Hematopoietic multipotent progenitor cell treated with erythropoietin and hydrocortisone succinate and interleukin-3 and kit ligand, for 4 days (in vitro differentiated cells): Measurements from ENCODE around the gene EDC3.
"Not testable (repeated sequence)": the region's sequence is repeated elsewhere in the genome, so short reads cannot be mapped to it uniquely, and the experiment has no call there.

ENCODE experiments used
- DNase-seq: peaks from one replicate; pipeline ENCODE4 v3.0.0-alpha.2; 2015

Gene EDC3

DNA sequence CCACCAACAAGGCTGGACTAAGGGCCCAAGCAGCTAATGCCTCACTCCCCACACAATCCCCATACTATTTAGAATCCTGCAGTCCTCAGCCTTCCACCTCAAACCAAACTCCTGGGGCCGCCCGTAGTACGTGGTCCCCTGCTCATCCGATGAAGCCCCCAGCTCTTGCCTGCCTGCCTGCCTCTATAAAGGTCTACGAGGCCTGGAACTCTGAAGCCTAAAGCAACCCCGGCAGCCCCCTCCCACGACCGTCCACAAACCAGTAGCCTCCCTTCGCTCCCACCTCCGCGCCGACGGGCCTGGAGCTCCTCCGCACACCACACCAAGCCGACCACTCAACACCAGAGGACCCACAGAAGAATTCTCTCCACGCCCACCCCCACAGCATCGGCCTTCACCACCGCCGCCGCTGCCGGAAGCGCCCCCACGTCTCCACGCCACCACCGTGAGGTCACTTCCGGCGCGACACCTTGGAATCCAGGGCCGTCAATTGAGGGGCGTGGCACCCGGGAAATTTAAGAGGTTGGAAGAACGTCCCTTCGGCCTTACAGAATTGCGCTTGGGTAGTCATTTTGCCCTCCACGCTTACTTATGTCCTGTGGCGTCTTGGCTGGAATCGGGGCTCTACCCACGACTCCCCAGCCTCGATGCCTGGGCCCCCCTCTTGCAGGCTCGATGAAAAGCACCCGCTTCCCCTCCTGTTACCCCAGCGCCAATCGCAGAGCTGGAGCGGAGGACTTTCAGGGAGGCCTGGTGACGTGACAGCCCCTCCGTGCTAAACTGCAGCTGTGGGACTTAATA is at the start of gene EDC3:
Gene EDC3, minus strand, starts transcription at position 428 of the 801 bp plus-strand sequence. CDS start 20,900 bp downstream, outside the sequence.
- peak; percentile 96 for DNase-seq

GRCh38 chr15:74742422-74742821 is 46.6 kb upstream of the EDC3 start:
- no peak for DNase-seq

GRCh38 chr15:74738239-74738638 is 42.4 kb upstream of the EDC3 start:
- peak; percentile 25 for DNase-seq

GRCh38 chr15:74735305-74735704 is 39.5 kb upstream of the EDC3 start:
- no peak for DNase-seq

DNA sequence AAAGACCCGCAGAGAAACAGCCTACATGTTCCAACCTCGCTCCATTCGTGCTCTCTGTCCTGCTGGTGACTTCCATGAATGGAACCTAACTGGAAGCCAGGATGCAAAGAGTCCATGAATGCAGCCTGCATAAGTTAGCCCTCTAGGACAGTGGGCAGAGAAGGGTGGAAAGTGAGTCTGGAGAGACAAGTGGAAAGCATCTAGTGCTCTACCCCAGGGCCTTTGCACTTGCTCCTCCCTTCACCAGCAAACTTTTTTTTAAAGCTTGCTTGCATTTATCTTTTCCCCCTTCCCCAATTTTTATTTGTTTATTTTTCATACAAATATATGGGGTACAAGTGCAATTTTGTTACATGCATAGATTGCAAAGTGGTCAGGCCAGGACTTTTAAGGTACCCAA is 37.4 kb upstream of the EDC3 start:
- no peak for DNase-seq

DNA sequence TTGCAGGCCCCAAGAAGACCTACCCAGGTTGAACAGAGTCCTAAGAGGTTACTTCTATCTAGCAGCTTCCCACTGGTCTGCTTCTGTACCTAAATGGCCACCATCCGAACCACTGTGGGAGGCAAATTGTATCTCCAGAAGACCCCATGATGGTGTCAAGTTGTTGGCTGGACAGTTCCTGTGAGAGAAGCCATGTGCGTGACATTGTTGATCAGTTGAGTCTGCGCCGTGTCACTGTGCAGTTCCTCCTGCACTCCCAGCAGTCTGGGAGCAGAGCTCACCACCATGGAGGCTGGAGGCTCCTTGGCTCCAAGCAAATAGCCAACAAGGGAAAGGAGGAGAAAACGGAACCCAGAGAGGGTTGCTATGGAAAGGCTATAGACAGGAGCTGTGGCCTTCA is 37.0 kb upstream of the EDC3 start:
- no peak for DNase-seq

DNA sequence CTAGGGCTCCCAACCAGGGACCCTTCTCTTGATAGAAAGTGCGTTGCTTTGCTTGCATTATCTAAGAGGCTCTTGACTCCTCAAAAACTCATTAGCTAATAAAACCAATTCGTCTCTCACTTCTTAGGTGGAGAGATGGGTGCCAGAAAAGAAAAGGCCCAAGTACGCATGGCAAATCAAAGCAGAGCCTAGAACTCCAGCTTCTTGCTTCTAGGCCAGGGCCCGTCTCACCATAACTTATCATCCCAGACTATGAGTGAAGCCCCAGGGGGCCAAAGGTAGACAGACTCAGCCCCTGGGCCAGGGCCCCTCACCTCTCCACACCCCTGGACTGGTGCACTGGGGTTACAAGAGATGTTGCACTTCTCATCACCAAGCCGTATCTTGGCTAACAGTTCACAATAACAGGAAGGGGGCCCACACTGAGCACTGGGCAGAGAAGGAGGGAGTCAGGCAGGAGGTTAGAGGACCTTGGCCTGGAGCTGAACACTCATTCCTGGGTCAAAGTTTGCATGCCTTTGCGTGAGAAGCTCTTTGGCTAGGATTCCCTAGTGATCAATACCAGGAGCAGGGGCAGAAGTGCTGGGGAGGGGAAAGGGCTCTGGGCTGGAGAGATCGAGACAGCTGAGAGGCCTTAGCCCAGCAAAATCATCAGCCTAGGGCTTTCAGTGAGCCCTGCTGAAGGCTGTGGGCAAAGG is 34.9 kb upstream of the EDC3 start:
- no peak for DNase-seq

DNA sequence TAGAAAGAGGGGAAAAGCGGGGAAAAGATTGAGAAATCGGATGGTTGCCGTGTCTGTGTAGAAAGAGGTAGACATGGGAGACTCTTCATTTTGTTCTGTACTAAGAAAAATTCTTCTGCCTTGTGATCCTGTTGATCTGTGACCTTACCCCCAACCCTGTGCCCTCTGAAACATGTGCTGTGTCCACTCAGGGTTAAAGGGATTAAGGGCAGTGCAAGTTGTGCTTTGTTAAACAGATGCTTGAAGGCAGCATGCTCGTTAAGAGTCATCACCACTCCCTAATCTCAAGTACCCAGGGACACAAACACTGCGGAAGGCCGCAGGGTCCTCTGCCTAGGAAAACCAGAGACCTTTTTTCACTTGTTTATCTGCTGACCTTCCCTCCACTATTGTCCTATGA is 33.5 kb upstream of the EDC3 start:
- DNase-seq = not testable (repeated sequence)

DNA sequence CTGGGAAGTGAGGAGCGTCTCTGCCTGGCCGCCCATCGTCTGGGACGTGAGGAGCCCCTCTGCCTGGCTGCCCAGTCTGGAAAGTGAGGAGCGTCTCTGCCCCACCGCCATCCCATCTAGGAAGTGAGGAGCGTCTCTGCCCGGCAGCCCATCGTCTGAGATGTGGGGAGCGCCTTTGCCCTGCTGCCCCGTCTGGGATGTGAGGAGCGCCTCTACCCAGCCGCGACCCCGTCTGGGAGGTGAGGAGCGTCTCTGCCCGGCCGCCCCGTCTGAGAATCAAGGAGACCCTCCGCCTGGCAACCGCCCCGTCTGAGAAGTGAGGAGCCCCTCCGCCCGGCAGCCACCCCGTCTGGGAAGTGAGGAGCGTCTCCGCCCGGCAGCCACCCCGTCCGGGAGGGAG is 32.9 kb upstream of the EDC3 start:
- not testable (repeated sequence) for DNase-seq

DNA sequence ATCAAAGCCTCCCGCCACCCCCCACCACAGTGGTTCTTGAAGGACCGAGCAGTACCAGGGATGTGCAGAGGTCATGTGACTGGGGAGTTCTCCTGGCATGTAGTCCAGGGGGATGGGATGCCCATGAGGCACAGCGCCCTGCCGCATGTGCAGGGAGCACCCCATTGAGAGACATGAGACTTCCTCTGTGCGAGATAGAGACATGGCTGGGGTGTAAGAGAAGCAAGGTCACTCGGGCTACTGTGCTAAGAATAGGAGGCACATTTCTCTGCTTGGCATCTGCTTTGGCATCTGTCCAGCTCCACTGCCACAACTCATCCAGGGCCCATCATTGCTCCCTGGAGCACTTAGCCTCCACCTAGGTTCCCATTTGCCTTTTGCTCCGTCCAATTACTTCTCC is 31.9 kb upstream of the EDC3 start:
- DNase-seq = peak; percentile 27

DNA sequence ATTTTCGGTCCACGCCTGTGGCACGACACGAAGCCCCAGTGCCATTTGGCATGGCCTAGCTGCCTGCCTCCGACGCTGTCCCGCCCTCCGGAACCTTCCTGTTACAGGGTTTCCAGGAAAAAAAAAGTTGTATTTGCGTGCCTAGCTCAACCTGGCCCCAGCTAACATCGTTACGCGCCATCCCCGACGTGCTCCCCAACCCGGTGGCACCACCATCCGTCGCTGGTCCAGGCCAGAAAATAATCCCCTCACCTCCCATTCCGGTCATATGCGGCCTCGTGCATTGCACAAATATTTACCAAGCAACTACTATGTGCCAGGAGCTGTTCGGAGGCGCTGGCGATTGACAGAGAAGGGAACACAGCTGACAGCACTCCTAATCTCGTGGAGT is 30.9 kb upstream of the EDC3 start:
- DNase-seq = no peak

DNA sequence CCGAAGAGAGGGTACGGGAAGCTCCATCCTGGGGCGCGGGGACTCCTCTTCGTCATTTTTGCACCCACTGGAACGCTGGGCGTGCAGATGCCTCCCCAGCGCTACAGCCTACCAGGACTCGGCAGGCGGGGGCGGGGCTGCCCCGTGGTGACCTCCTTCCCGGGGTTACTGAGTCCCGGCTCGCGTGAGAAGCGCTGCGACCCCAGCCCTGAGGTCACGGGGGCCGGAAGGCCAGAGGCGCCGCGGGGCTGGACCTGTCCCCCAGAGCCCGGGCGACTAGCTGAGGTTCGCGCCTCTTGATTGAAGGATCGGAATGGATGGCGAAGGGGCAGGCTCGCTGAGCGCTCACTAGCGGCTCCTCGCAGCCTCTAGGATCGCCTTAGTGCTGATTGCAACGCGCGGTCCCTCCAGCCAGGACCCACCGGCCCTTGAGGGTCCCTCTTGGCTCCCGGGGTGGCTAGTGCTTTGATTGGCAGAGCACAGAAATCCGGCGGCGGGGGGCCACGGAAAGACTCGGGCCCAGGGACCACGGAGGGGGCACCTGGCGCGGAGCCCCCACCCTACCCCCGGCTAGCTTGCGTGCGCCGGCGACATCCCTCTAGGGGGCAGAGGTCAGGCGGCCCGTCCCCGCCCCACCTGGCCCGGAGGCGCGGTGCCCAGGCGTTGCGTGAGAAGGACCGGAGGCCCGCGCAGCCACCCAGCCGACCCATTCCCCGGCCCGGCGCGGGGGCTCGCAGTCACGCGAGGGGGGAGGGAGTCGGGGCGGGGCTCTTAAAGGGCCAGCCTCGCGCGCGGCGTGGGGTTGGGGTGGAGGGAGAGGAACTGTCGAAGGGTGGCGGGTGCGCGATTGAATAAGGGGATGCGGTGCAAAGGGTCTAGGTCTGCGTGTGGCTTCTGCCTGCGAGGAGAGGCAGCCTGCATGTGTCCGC is 30.3 kb upstream of the EDC3 start:
- DNase-seq = peak; percentile 71

GRCh38 chr15:74725225-74725774 is 29.5 kb upstream of the EDC3 start, which contains the start of gene CYP1A1:
TSS of gene CYP1A1 (minus strand) at chr15:74725528. CDS start at chr15:74723097, 2,431 bp downstream.
- peak; percentile 49 for DNase-seq

- DNase-seq = no peak
Measured at GRCh38 chr15:74724570-74725224, 28.9 kb upstream of the EDC3 start.

DNA sequence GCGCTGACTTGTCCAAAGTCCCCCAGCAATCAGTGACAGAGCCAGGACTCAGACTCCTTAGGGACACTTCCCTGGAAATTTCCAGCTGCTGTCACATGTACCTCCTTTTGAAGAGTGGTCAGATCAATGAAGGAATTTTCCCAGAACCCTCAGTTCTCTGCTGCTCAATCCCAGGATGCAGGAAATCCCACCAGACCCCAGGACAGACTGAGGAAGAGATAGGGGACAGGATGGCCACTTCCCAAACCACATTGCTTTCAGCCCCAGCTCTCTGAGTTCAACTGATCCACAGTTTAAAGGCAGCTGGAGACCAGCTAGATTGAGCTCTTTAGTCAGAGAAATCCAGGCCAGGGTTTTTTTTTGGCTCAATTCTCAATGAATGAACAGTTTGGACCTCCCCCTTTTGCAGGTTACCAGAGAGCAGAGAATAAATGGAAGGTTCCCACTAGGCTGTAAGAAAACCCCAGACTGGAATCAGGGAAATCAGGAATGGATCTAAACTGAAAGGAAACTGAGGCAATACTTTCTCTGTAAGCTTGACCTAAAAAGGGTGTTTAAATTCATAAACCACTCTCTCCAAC is 28.0 kb upstream of the EDC3 start:
- peak; percentile 87 for DNase-seq

- no peak for DNase-seq
Measured at GRCh38 chr15:74723187-74723586, 27.4 kb upstream of the EDC3 start.

DNA sequence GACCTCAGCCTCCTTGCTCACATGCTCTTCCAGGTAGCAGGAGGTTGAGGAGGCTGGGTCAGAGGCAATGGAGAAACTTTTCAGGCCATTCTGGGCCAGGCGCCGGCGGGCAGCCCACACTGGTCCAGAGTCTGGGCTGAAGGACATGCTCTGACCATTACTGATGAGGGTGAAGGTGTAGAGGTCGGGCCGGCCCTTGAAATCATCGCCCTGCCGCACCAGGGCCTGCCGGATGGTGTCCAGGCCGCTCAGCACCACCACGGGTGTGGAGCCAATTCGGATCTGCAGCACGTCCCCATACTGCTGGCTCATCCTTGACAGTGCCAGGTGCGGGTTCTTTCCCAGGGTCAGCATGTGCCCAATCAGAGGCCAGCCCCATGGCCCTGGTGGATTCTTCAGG is 26.8 kb upstream of the EDC3 start:
- no peak for DNase-seq

DNA sequence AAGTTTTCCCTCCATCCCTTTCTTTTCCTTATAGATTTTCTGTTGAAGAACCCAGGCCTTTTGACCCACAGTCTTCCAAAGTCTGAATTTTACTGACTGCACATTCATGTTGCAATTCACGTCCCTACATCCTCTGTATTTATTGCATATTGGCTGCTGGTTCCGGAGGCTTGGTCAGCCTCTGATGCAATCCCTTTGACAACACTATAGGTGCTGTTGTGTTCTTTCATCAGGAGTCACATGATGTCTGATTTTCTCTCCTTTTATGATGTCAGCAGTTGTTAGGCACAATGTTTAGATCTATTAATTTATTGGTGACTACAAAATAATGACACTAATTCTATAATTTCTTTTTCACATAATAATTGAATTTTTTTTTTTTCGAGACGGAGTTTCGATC is 20.8 kb upstream of the EDC3 start:
- peak; percentile 22 for DNase-seq

GRCh38 chr15:74712311-74712710 is 16.5 kb upstream of the EDC3 start:
- DNase-seq = no peak

DNA sequence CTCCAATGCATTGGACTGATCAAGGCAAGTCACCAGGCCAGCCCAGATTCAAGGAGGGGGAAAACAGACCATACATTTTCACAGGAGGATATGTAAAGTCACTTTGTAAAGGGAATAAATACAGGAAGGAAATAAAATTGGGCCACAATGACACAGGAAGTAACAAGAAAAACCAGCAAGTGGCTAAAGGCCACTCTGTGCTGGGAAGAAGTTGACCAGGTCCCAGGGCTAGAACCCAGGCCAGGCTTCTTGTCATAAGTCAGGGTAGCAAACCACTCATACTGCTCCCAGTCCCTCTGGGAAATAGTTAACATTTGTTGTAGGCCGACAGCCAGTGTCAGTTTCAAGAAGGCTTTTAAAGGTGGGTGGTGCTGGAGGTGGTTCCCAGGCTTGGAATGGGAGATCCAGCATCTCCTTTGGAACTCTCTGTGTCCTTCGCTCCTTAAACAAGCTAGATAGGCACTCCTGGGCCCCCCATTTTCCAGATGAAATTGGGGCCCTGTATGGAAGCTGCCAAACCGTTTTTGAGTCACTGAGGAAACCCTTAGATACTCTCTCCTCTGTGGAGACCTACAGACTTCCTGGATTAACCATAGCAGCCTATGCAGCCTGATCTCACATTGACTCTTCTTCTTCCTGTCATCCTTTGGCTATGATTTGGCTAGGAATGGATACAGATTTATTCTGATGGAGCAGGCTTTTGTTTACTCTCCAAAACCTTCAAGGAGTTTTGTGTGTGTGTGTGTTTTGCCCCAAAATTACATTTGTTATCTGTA is 14.7 kb upstream of the EDC3 start:
- DNase-seq = no peak

GRCh38 chr15:74709892-74710291 is 14.1 kb upstream of the EDC3 start:
- no peak for DNase-seq
